GM19193 (cell line): Measurements from ENCODE around the gene SIM2.

ENCODE experiments used
- POLR2A ChIP-seq: IDR thresholded peaks from 4 replicates; pipeline ENCODE4 v1.6.1; 2011; ENCODE audit not compliant: insufficient read depth, insufficient read length; ENCODE audit errors: extremely low read depth

The SIM2 gene

DNA sequence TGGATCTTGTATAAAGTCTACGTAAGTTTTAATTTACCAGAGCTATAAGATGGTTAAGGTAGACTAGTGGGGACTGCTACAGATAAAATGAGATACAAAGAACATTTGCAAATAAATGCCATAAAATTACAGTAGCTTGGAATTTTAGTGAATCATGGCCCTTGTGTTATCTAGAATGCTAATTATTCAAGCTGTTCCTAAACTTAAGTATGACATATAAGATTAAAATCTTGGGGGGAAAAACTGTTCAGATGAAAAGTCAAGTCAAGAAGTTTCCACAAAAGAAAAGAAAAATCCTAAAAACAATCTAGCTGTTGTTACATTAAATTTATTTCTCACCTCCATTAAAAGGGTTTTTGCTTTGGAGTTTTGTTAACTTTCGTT lies 51.7 kb downstream of the SIM2 start:
- TF ChIP-seq POLR2A: no peak

GRCh38 chr21:36751383-36751782 lies 52.5 kb downstream of the SIM2 start:
- no peak for TF ChIP-seq POLR2A

DNA sequence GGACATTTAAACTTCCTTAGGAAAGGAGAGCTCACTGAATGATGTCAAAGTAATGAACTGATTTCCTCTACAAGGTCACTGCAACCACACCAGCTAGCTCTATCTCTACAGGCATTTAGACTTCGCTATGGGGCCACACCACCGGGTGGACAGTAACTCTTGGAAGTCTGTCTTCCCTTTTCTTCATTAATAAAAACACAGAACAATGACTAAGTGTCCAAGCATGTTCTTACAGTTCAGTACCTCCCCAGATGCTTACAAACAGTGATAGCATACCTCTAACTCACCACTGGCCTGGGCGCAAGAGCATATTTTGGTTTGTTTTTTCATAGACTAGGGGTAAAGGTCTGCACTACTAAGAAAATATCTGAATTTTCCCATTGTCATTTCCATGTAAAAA lies 54.6 kb downstream of the SIM2 start:
- TF ChIP-seq POLR2A: no peak

DNA sequence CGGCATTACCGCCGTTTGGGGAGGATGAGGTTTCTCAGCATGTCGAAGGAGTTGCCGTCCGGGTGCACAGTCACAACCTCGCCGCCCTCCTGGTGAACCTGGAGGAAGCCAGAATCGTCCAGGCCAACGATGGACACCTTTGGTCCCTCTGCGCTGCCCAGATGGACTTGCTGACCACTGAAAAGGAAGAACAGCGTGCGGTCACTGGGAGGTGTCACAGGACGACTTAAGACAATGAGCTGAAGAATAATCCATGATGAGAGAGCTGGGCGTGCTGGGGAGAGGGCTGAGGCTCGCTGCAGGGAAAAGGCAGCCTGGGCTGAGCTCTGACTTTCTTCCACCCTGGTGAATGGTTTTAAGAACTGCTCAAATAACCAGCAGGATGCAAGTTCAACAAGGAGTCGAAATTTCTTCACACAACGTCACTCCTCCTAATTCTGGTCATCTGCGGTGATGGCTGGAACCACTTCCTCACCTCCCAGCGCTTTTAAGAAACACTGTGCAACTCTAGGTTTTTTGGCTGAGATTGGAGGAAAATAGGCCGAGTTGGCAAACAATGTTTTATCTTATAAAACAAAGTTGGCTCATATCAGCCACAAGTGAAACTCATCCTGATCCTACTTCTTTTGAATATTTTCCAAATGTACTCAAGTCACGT lies 55.5 kb downstream of the SIM2 start:
- no peak for TF ChIP-seq POLR2A

DNA sequence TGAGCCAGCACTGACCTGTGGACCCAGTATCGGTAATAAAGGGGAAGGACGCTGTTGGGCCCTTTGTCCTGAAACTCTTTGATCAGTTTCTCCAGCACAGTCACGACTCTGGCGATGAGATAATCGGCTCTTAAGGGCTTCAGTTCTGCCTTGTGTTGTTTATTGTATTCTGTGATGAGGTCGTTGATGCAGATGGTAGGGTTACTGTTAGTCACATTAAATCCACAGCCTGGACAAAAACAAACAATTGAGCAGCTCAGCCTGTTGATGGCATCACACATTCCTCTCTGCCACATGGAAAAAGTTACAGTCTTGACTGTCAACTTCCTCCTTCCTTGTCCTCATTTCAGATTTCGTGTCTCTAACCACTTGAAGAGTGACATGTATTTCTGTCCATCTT lies 57.6 kb downstream of the SIM2 start:
- TF ChIP-seq POLR2A: no peak

DNA sequence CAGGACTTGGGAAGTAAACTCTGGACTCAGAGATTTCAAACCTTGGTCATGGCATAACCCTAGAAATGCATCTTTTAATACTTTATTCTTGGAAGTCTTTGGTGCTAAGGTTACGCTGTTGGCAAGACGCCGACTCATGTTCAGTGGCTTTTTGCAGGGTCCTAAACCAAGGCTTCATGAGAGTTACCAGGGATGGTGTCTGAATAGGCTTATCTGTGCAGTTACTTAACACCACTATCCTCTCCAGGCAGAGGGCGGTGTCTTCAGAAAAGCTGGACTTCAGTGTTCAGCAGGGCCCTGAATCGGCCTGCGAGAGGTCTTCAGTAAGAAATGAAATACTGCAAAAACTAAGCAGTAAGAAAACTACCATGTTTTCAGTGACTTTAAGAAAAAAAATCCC lies 58.3 kb downstream of the SIM2 start:
- no peak for TF ChIP-seq POLR2A

- no peak for TF ChIP-seq POLR2A
Measured at GRCh38 chr21:36759348-36760083, 60.6 kb downstream of the SIM2 start.

GRCh38 chr21:36761685-36762084 lies 62.8 kb downstream of the SIM2 start:
- no peak for TF ChIP-seq POLR2A

DNA sequence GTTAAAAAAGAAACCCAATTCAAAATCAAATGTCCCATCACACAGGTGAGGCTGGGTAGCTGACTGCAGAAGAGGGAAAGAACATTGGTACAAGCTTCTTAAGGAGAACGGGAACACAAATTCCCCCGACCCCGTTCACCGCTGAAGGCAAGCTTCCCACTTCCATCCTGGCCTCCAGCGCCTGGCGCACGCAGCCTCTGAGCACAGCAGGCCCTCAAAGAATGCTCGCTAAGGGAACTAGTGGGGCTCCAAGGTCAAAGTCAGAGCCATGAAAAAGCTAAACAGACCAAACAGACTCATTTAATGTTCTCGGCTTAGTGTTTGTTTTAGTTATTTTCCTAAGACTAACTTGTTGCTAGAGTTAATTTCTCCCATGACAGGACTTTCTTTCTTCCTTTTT lies 63.7 kb downstream of the SIM2 start:
- no peak for TF ChIP-seq POLR2A

GRCh38 chr21:36763305-36763704 lies 64.4 kb downstream of the SIM2 start:
- TF ChIP-seq POLR2A: no peak

- no peak for TF ChIP-seq POLR2A
Measured at GRCh38 chr21:36765229-36765628, 66.3 kb downstream of the SIM2 start.

- no peak for TF ChIP-seq POLR2A
Measured at GRCh38 chr21:36766511-36766910, 67.6 kb downstream of the SIM2 start.

DNA sequence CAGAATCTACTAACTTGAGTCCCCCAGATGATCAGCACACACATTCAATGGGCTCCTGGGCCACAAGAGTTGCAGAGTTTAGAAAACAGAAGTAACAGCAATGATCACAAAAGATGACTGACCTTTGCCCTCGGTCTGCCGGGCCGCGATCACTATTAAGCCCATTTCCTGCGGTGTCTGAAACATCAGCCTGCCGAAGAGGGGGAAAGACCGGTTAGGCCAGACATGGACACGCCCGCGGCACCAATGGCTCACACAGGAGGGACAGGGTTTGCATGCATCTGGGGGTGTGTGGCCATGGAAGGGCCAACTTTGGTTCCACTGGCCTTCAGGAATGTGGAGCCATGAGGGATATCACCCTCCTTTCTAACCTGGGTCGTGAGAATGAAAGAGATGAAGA lies 68.2 kb downstream of the SIM2 start:
- no peak for TF ChIP-seq POLR2A

DNA sequence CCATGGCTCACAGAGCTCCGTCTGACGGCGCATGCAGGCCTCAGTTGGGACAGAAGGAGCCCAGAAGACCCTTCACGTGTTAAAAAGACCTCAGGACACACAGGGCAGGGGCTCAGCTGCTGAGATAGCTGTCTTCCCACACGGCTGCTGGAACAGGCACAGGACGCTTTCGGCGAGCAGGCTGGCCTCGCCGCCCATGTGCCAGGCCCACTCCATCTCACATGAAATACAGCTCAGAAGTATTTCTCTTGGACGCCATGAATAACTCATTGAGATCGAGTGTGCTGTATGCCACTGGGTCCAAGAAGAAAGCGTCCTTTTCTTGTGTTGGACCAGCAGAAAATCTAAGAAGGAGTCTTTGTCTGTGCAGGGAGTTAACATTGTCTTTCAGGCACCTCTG lies 69.6 kb downstream of the SIM2 start:
- no peak for TF ChIP-seq POLR2A

- TF ChIP-seq POLR2A: no peak
Measured at GRCh38 chr21:36769051-36769839, 70.3 kb downstream of the SIM2 start.

DNA sequence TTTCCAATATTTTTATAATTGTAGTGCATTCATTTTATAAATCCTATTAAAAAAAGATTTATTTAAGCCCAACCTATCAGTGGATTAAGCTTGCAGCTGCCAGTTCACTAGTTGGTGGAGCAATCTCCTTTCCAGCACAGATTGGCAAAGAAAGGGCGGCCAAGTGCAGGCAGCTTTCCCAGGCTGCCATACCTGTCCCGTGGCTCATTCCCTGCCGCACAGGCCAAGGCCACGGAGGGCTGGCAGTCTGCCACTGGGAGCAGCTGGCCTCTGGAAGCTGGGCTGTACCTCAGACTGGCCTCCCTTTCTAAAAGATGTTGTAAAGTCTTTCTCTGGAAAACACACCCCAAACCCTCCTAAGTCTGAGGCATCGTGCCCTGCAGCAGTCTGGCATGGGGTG lies 74.2 kb downstream of the SIM2 start:
- TF ChIP-seq POLR2A: no peak

GRCh38 chr21:36773995-36774394 lies 75.1 kb downstream of the SIM2 start:
- TF ChIP-seq POLR2A: no peak
